Measurements from ENCODE around the gene ALS2CL. TPM values are rescaled to one million over a fixed set of nuclear protein-coding genes. Genes with fewer than 3 reads are reported as not detected.
A peak's percentile ranks its signal among the peaks of the same experiment; 100 is the strongest.

Gene ALS2CL
- total and polyA plus RNA-seq, 10 of the 15 experiments (the other 5 are each of a cell fraction or from before 2014, with no cell fraction given), result 0.01 to 0.05 TPM; not detected in 8

DNA sequence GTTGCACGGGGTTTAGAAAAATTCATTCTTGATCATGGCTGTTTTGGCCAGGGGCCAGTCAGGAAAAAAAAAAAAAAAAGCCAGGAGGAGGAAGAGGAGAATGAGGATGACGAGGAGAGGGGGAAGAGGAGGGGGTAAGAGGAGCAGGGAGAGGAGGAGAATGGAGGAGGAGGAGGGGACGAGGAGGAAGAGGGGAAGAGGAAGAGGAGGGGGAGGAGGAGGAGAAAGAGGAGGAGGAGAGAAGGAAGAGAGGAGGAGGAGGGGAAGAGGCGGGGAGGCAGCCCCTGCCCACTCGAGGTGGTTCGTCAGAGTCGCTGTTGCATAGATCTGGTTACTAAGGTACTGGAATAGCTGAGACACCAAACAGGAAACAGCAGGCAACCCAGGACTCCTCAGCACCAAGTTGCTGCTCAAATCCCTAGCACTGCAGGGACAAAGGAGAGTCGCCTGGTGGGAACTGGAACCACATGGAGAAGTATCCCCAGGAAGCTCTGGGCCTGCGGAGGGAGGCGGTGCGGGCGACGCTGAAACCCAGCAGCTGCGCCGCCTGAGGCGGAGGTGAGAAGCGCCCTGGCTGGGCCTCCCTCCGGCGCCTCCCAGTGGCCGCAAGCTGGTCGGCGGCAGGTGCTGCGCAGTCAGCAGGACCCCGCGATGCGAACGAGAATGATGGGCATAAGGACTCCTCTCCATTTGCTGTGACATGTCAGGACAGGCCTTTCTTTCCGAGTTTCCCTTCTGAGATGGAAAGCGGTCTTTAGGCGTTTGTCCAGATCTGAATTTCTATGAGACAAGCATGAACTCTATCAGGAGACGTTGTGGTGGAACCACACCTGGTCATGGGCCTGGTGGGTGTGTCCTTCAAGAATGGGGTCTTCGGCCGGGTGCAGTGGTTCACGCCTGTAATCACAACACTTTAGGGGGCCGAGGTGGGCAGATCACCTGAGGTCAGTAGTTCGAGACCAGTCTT lies 63.6 kb downstream of the ALS2CL start (continued):
- TF ChIP-seq, protein P1, sequence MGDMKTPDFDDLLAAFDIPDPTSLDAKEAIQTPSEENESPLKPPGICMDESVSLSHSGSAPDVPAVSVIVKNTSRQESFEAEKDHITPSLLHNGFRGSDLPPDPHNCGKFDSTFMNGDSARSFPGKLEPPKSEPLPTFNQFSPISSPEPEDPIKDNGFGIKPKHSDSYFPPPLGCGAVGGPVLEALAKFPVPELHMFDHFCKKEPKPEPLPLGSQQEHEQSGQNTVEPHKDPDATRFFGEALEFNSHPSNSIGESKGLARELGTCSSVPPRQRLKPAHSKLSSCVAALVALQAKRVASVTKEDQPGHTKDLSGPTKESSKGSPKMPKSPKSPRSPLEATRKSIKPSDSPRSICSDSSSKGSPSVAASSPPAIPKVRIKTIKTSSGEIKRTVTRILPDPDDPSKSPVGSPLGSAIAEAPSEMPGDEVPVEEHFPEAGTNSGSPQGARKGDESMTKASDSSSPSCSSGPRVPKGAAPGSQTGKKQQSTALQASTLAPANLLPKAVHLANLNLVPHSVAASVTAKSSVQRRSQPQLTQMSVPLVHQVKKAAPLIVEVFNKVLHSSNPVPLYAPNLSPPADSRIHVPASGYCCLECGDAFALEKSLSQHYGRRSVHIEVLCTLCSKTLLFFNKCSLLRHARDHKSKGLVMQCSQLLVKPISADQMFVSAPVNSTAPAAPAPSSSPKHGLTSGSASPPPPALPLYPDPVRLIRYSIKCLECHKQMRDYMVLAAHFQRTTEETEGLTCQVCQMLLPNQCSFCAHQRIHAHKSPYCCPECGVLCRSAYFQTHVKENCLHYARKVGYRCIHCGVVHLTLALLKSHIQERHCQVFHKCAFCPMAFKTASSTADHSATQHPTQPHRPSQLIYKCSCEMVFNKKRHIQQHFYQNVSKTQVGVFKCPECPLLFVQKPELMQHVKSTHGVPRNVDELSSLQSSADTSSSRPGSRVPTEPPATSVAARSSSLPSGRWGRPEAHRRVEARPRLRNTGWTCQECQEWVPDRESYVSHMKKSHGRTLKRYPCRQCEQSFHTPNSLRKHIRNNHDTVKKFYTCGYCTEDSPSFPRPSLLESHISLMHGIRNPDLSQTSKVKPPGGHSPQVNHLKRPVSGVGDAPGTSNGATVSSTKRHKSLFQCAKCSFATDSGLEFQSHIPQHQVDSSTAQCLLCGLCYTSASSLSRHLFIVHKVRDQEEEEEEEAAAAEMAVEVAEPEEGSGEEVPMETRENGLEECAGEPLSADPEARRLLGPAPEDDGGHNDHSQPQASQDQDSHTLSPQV (IDR thresholded peaks at IDR 0.05), result 0 out of 2 replicates have a peak, but pooled peaks have one; percentile 75
- TF ChIP-seq KLF5 (IDR thresholded peaks at IDR 0.05; ENCODE audit: partially characterized antibody) (no peak), ZNF24 (IDR thresholded peaks at IDR 0.05) (no peak), RELA (IDR thresholded peaks at IDR 0.05; ENCODE audit: borderline replicate concordance, partially characterized antibody) (peak; percentile 26), CREM (IDR thresholded peaks at IDR 0.05; ENCODE audit: low read depth) (no peak), SMC3 (IDR thresholded peaks at IDR 0.05; ENCODE audit: borderline replicate concordance, low read length) (peak; percentile 90), EZH2 (IDR thresholded peaks at IDR 0.05; ENCODE audit: borderline replicate concordance, control insufficient read depth, low read depth, low read length) (no peak), ZNF622 (IDR thresholded peaks at IDR 0.05) (no peak), SMARCA5 (IDR thresholded peaks at IDR 0.05) (peak; percentile 92; the same call in 1 of the 2 replicates), RAD21 (IDR thresholded peaks at IDR 0.05; ENCODE audit: insufficient read depth, low read depth, low read length) (peak; percentile 66), RB1 (IDR thresholded peaks at IDR 0.05; ENCODE audit: borderline replicate concordance) (peak; percentile 57; the same call in 1 of the 2 replicates), SMAD5 (IDR thresholded peaks at IDR 0.05; ENCODE audit: low read depth) (no peak), FOXK2 (IDR thresholded peaks at IDR 0.05) (no peak), ZNF384 (IDR thresholded peaks at IDR 0.05; ENCODE audit: borderline replicate concordance, low read depth, low read length) (no peak), ETV6 (conservative IDR thresholded peaks at IDR 0.05 in 1 of 2, IDR thresholded peaks at IDR 0.05 in 1 of 2; ENCODE audit: borderline replicate concordance in 1 of 2, low read depth in 1 of 2) (no peak)
- TF ChIP-seq, protein P2, sequence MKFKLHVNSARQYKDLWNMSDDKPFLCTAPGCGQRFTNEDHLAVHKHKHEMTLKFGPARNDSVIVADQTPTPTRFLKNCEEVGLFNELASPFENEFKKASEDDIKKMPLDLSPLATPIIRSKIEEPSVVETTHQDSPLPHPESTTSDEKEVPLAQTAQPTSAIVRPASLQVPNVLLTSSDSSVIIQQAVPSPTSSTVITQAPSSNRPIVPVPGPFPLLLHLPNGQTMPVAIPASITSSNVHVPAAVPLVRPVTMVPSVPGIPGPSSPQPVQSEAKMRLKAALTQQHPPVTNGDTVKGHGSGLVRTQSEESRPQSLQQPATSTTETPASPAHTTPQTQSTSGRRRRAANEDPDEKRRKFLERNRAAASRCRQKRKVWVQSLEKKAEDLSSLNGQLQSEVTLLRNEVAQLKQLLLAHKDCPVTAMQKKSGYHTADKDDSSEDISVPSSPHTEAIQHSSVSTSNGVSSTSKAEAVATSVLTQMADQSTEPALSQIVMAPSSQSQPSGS (IDR thresholded peaks at IDR 0.05; ENCODE audit: low read length), result no peak
- TF ChIP-seq, protein P3, sequence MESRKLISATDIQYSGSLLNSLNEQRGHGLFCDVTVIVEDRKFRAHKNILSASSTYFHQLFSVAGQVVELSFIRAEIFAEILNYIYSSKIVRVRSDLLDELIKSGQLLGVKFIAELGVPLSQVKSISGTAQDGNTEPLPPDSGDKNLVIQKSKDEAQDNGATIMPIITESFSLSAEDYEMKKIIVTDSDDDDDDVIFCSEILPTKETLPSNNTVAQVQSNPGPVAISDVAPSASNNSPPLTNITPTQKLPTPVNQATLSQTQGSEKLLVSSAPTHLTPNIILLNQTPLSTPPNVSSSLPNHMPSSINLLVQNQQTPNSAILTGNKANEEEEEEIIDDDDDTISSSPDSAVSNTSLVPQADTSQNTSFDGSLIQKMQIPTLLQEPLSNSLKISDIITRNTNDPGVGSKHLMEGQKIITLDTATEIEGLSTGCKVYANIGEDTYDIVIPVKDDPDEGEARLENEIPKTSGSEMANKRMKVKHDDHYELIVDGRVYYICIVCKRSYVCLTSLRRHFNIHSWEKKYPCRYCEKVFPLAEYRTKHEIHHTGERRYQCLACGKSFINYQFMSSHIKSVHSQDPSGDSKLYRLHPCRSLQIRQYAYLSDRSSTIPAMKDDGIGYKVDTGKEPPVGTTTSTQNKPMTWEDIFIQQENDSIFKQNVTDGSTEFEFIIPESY (IDR thresholded peaks at IDR 0.05), result no peak
- TF ChIP-seq, protein P4, sequence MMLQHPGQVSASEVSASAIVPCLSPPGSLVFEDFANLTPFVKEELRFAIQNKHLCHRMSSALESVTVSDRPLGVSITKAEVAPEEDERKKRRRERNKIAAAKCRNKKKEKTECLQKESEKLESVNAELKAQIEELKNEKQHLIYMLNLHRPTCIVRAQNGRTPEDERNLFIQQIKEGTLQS (IDR thresholded peaks at IDR 0.05; ENCODE audit: borderline replicate concordance, extremely low read depth, low read depth, low read length), result no peak
- TF ChIP-seq, protein P5, sequence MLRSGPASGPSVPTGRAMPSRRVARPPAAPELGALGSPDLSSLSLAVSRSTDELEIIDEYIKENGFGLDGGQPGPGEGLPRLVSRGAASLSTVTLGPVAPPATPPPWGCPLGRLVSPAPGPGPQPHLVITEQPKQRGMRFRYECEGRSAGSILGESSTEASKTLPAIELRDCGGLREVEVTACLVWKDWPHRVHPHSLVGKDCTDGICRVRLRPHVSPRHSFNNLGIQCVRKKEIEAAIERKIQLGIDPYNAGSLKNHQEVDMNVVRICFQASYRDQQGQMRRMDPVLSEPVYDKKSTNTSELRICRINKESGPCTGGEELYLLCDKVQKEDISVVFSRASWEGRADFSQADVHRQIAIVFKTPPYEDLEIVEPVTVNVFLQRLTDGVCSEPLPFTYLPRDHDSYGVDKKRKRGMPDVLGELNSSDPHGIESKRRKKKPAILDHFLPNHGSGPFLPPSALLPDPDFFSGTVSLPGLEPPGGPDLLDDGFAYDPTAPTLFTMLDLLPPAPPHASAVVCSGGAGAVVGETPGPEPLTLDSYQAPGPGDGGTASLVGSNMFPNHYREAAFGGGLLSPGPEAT (IDR thresholded peaks at IDR 0.05; ENCODE audit: low read depth), result no peak
